ENCODE measurements around the gene NEK6.

Gene NEK6

GRCh38 chr9:124279531-124280175, 21.9 kb downstream of the NEK6 start:
- DNase-seq (ENCODE audit: low spot score) = no peak

- DNase-seq (ENCODE audit: low spot score) = no peak
Observed at GRCh38 chr9:124280176-124280691, 22.5 kb downstream of the NEK6 start.

- DNase-seq (ENCODE audit: low spot score) = no peak
Observed at GRCh38 chr9:124281931-124282371, 24.2 kb downstream of the NEK6 start.

- DNase-seq (ENCODE audit: low spot score) = no peak
Observed at GRCh38 chr9:124282442-124283227, 24.9 kb downstream of the NEK6 start.

GRCh38 chr9:124283228-124283814, 25.6 kb downstream of the NEK6 start:
- no peak for DNase-seq (ENCODE audit: low spot score)

- no peak for DNase-seq (ENCODE audit: low spot score)
Observed at GRCh38 chr9:124284237-124284831, 26.6 kb downstream of the NEK6 start.

GRCh38 chr9:124284940-124285441, 27.2 kb downstream of the NEK6 start:
- peak; percentile 66 for DNase-seq (ENCODE audit: low spot score)

- DNase-seq (ENCODE audit: low spot score) = no peak
Observed at GRCh38 chr9:124285490-124285889, 27.7 kb downstream of the NEK6 start.

- peak; percentile 32 for DNase-seq (ENCODE audit: low spot score)
Observed at GRCh38 chr9:124285903-124286291, 28.1 kb downstream of the NEK6 start.

GRCh38 chr9:124286292-124286931, 28.7 kb downstream of the NEK6 start:
- no peak for DNase-seq (ENCODE audit: low spot score)

- DNase-seq (ENCODE audit: low spot score) = no peak
Observed at GRCh38 chr9:124290053-124290591, 32.4 kb downstream of the NEK6 start.

GRCh38 chr9:124290743-124291554, 33.2 kb downstream of the NEK6 start:
- no peak for DNase-seq (ENCODE audit: low spot score)

- DNase-seq (ENCODE audit: low spot score) = no peak
Observed at GRCh38 chr9:124291801-124292396, 34.1 kb downstream of the NEK6 start.

- DNase-seq (ENCODE audit: low spot score) = no peak
Observed at GRCh38 chr9:124292696-124293593, 35.2 kb downstream of the NEK6 start.

- DNase-seq (ENCODE audit: low spot score) = no peak
Observed at GRCh38 chr9:124293718-124294506, 36.2 kb downstream of the NEK6 start.

GRCh38 chr9:124295159-124295794, 37.5 kb downstream of the NEK6 start:
- DNase-seq (ENCODE audit: low spot score) = no peak

GRCh38 chr9:124296094-124296493, 38.3 kb downstream of the NEK6 start:
- no peak for DNase-seq (ENCODE audit: low spot score)

Measured in putamen (tissue), 1 donor.